ENCODE measurements around the gene GNAZ.

GNAZ gene

DNA sequence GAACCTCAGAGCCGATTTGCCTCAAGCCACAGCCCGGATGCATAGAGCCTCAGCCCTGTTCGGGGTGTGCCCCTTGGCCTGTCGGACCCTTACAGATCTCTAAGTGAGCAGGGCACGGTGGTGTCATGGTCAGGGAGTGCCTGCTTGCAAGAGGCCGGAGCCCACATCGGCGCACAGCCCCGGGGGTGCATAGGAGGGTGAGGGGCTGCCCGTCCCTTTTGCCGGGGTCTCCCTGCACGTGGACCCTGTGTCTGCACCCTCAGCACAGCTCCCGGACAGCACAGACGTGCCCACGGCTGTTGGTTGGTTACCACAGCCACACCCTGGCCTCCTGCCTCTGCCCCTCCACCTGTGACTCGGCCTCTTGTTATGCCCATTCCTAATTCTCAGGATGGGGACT lies 81.5 kb downstream of the GNAZ start:
- TF ChIP-seq, protein P1, sequence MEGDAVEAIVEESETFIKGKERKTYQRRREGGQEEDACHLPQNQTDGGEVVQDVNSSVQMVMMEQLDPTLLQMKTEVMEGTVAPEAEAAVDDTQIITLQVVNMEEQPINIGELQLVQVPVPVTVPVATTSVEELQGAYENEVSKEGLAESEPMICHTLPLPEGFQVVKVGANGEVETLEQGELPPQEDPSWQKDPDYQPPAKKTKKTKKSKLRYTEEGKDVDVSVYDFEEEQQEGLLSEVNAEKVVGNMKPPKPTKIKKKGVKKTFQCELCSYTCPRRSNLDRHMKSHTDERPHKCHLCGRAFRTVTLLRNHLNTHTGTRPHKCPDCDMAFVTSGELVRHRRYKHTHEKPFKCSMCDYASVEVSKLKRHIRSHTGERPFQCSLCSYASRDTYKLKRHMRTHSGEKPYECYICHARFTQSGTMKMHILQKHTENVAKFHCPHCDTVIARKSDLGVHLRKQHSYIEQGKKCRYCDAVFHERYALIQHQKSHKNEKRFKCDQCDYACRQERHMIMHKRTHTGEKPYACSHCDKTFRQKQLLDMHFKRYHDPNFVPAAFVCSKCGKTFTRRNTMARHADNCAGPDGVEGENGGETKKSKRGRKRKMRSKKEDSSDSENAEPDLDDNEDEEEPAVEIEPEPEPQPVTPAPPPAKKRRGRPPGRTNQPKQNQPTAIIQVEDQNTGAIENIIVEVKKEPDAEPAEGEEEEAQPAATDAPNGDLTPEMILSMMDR (IDR thresholded peaks at IDR 0.05; ENCODE audit: extremely low read depth, missing control alignments), result no peak

DNA sequence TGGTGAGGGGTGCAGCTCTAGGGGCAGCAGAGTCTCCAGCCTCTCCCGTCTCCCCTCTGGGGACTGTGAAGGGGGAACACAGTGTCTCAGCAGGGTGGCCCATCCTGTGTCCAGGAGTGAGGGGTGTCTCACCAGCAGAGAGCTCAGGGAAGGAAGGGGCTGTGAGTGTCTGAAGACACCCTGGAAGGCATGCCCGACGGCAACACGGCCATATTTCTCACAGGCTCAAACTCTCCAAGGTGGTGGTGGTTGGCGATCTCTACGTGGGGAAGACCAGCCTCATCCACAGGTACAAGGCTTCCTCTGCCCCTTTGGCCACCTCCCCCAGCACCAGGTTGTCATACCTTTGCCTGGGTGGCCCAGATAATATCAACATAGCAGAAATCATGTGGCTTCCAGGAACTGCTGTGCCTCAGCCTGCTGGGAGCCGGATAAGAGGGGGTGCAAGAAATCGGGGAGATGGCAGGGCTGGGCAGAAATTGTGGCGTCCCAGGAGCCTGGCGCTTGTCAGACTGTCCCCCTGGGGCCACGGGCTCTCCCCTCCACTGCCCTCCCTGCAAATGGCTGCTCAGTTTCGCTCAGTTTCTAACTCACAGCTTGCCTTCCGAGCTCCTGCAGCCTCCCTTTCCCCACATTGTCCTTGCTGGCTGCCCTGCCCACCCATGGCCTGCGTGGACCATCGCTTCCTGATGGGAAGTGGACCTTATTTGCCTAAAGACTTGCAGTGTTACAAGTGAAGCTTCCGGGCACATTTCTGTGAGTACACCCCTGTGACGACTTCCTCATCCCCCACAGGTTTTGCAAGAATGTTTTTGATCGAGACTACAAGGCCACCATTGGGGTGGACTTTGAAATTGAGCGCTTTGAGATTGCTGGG lies 82.2 kb downstream of the GNAZ start:
- TF ChIP-seq, protein P1 (IDR thresholded peaks at IDR 0.05; ENCODE audit: extremely low read depth, missing control alignments), result no peak
- DNase-seq (ENCODE audit: low spot score), result peak; percentile 46

More for the DNA sequence above, 81.5 kb downstream of the GNAZ start:
- no peak for DNase-seq (ENCODE audit: low spot score)

DNA sequence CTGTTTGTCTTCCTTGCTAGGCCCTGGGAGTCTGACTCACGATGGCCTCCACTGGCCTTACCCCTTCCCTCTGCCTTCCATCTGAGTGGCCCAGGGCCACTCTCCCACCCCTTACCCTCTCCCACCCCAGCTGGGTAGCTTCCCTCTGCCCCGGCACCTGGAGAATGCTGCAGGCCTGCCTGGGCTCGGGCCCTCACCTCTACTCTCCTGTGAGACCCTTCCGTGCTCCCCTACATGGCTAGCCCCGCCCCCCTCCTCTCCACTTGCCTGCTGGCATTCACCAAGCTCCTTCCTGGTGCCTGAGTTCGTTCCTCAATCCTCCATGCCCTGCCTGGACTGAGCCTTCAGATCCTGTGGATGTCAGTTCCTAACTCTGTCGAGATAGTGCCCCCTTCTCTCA lies 83.7 kb downstream of the GNAZ start:
- no peak for DNase-seq (ENCODE audit: low spot score)
- TF ChIP-seq, protein P1 (IDR thresholded peaks at IDR 0.05; ENCODE audit: extremely low read depth, missing control alignments), result no peak

DNA sequence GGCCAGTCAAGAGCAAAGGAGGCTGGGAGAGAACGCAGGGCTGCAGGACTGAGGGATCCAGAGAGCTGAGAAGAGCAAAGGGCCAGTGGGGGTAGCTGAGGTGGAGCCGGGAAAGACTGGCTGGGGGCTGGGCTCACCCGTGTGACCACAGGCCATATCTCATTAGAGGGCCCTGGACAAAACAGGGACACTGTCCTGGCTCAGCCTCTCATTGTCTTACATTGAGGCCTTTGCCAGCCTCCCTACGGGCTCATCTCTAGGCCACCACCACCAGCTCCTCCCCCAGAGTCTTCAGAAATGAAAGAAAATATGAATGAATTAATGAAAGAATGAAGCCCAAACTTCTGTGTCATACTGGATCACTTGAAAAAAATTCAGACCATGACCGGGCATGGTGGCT lies 84.1 kb downstream of the GNAZ start:
- TF ChIP-seq, protein P1 (IDR thresholded peaks at IDR 0.05; ENCODE audit: extremely low read depth, missing control alignments), result no peak
- DNase-seq (ENCODE audit: low spot score), result no peak

DNA sequence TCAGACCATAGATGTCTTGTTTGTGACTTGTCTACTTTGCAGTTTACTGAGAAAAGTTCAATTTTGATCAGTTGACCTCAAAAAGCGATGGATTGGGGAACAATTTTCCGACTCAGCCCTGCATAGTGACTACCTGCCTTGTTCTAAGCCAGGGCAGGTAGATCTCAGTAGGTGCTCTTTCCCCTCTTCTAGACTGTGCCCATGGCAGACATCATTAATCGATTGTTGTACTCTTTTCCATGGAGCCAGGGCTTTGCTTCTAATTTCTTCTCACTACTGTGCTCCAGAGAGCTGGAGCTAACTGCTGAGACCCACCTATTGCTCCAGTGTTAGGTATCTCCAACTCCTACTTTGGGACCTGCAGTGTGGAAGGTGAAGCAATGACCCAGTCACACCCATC lies 84.8 kb downstream of the GNAZ start:
- TF ChIP-seq, protein P1 (IDR thresholded peaks at IDR 0.05; ENCODE audit: extremely low read depth, missing control alignments), result no peak

DNA sequence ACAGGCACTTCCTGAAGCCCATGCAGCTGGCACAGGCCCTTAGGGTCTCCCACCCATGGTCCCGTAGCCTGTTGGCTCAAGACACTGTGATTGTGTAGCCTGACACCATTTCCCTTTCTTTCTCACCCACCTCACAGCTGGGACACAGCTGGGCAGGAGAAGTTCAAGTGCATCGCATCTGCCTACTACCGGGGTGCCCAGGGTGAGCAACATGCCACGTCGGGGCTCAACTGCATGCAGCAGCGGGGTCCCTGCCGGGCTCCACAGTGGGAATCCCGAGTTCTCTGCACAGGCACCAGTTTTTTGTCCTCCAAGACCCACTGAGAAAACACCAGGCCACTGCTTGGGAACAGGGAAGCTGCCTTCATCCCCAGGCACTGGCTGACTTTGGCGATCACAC lies 85.5 kb downstream of the GNAZ start:
- TF ChIP-seq, protein P1 (IDR thresholded peaks at IDR 0.05; ENCODE audit: extremely low read depth, missing control alignments), result no peak
- DNase-seq (ENCODE audit: low spot score), result no peak

More for the DNA sequence above, 84.8 kb downstream of the GNAZ start:
- no peak for DNase-seq (ENCODE audit: low spot score)

DNA sequence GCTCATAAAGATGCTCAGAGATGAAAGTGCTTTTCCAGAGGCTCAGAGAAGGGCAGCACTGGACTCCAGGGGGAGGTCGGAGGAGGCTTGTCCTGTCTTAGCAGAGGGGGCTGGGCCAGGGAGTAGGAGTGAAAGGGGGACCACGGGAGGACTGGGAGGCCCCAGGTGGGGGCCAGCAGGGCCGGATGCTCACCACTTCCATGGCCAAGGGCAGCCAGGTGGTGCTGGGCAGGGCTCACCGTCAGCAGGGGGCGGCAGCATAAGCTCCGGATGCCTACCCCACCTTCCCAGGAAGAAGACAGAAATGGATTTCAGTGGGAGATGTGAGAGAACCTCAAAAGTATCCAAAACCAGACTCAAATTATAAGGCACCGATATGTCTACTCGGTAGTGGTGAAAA lies 86.0 kb downstream of the GNAZ start:
- DNase-seq (ENCODE audit: low spot score), result no peak

More for the DNA sequence above, 86.0 kb downstream of the GNAZ start:
- TF ChIP-seq, protein P1 (IDR thresholded peaks at IDR 0.05; ENCODE audit: extremely low read depth, missing control alignments), result no peak
